A673 (cell line): ENCODE data around the gene CDKN2B-AS1. TPM values are rescaled to one million over a fixed set of nuclear protein-coding genes. Genes with fewer than 3 reads are reported as not detected.

ENCODE experiments used
- BruUV-seq: library from RNA; stranded (reverse); fragments of 400-500 nt; replicated peaks from 2 replicates; lab custom pipeline; 2021; lab: Mats Ljungman, UMichigan
- CTCF ChIA-PET: fragments of 300-600 bp; sonication (Branson Sonifier 250); formaldehyde crosslinking; loops from one replicate; lab custom pipeline; 2022; ENCODE audit warnings: antibody characterized with exemption; lab: Charles Lee
- POLR2A ChIA-PET: fragments of 300-600 bp; sonication (Branson Sonifier 250); formaldehyde crosslinking; loops from one replicate; lab custom pipeline; 2022; ENCODE audit warnings: antibody characterized with exemption; ENCODE audit not compliant: low non-redundant PET; lab: Charles Lee
- DNase-seq: peaks from one replicate; pipeline ENCODE4 v3.0.0-alpha.2; 2015; ENCODE audit warnings: low spot score
- H3K27ac ChIP-seq: fragments of 200-600 bp; sonication (generic); 2 replicates; pipeline ENCODE4 v1.5.1; 2016; ENCODE audit warnings: mixed run types, low read depth, mild to moderate bottlenecking, mixed read lengths, antibody characterized with exemption, low read length; ENCODE audit not compliant: poor library complexity, severe bottlenecking
- H3K27me3 ChIP-seq: fragments of 200-600 bp; sonication (generic); replicated peaks from 2 replicates; pipeline ENCODE4 v1.6.1; 2017; ENCODE audit warnings: mixed run types, low read depth, mild to moderate bottlenecking, mixed read lengths, antibody characterized with exemption, low read length; ENCODE audit not compliant: insufficient read depth, poor library complexity
- H3K36me3 ChIP-seq: fragments of 200-600 bp; sonication (generic); 2 replicates; pipeline ENCODE4 v1.6.1; 2016; ENCODE audit warnings: mixed run types, mild to moderate bottlenecking, mixed read lengths, antibody characterized with exemption, low read length; ENCODE audit not compliant: insufficient read depth, poor library complexity, severe bottlenecking
- H3K4me1 ChIP-seq: fragments of 200-600 bp; sonication (generic); 2 replicates; pipeline ENCODE4 v1.6.1; 2017; ENCODE audit warnings: mixed run types, mild to moderate bottlenecking, mixed read lengths, antibody characterized with exemption, low read length; ENCODE audit not compliant: insufficient read depth, poor library complexity, severe bottlenecking
- H3K4me3 ChIP-seq: fragments of 200-600 bp; sonication (generic); 2 replicates; pipeline ENCODE4 v1.5.1; 2016; ENCODE audit warnings: low read depth, mixed run types, mild to moderate bottlenecking, mixed read lengths, low read length; ENCODE audit not compliant: poor library complexity, severe bottlenecking
- H3K9me3 ChIP-seq: fragments of 200-600 bp; sonication (generic); 2 replicates; pipeline ENCODE4 v1.6.1; 2016; ENCODE audit warnings: mixed run types, low read depth, mild to moderate bottlenecking, mixed read lengths, antibody characterized with exemption, low read length; ENCODE audit not compliant: poor library complexity, severe bottlenecking
- EZH2 ChIP-seq: fragments of 200-600 bp; sonication (generic); IDR thresholded peaks from 2 replicates; pipeline ENCODE4 v1.6.1; 2017; ENCODE audit warnings: borderline replicate concordance, low read depth, mild to moderate bottlenecking, mixed read lengths, antibody characterized with exemption, low read length; ENCODE audit not compliant: poor library complexity, severe bottlenecking
- intact Hi-C: fragments of 100-400 bp; cut with micrococcal nuclease; formaldehyde crosslinking; loops from one replicate; pipeline ENCODE4 v1.10.0; 2022; ENCODE audit not compliant: unreplicated experiment
- total RNA-seq: library from RNA; stranded (reverse); gene quantifications from 2 replicates; pipeline ENCODE4 v1.2.3, GENCODE V29; 2021
- TF ChIP-seq, protein P1 (sequence below): fragments of 300-800, 200-600 bp; sonication (generic); conservative IDR thresholded peaks from 2 replicates; pipeline ENCODE4 v1.5.1; 2017; ENCODE audit warnings: low read depth, mild to moderate bottlenecking, antibody characterized with exemption, low read length, moderate library complexity, mixed read lengths

CDKN2B-AS1 gene
- total RNA-seq, 1 experiment from 2014 or later = not detected

DNA sequence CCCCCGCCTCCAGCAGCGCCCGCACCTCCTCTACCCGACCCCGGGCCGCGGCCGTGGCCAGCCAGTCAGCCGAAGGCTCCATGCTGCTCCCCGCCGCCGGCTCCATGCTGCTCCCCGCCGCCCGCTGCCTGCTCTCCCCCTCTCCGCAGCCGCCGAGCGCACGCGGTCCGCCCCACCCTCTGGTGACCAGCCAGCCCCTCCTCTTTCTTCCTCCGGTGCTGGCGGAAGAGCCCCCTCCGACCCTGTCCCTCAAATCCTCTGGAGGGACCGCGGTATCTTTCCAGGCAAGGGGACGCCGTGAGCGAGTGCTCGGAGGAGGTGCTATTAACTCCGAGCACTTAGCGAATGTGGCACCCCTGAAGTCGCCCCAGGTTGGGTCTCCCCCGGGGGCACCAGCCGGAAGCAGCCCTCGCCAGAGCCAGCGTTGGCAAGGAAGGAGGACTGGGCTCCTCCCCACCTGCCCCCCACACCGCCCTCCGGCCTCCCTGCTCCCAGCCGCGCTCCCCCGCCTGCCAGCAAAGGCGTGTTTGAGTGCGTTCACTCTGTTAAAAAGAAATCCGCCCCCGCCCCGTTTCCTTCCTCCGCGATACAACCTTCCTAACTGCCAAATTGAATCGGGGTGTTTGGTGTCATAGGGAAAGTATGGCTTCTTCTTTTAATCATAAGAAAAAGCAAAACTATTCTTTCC is 19.7 kb upstream of the CDKN2B-AS1 start:
- no peak for DNase-seq
- intact Hi-C loops = no loop called here
- Histone ChIP-seq H3K36me3 (no peaks in the 10 kb centered on the region), H3K4me1 (no peaks in the 10 kb centered on the region), H3K27ac (no peak overlapping the region), H3K9me3 (no peaks in the 10 kb centered on the region), H3K4me3 (no peak overlapping the region), H3K27me3 (no peaks in the 10 kb centered on the region)
- no peak for TF ChIP-seq EZH2
- TF ChIP-seq, protein P1, sequence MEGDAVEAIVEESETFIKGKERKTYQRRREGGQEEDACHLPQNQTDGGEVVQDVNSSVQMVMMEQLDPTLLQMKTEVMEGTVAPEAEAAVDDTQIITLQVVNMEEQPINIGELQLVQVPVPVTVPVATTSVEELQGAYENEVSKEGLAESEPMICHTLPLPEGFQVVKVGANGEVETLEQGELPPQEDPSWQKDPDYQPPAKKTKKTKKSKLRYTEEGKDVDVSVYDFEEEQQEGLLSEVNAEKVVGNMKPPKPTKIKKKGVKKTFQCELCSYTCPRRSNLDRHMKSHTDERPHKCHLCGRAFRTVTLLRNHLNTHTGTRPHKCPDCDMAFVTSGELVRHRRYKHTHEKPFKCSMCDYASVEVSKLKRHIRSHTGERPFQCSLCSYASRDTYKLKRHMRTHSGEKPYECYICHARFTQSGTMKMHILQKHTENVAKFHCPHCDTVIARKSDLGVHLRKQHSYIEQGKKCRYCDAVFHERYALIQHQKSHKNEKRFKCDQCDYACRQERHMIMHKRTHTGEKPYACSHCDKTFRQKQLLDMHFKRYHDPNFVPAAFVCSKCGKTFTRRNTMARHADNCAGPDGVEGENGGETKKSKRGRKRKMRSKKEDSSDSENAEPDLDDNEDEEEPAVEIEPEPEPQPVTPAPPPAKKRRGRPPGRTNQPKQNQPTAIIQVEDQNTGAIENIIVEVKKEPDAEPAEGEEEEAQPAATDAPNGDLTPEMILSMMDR = no peak
- POLR2A ChIA-PET = no interaction called here
- CTCF ChIA-PET = no interaction called here
- no TSS peak for BruUV-seq

DNA sequence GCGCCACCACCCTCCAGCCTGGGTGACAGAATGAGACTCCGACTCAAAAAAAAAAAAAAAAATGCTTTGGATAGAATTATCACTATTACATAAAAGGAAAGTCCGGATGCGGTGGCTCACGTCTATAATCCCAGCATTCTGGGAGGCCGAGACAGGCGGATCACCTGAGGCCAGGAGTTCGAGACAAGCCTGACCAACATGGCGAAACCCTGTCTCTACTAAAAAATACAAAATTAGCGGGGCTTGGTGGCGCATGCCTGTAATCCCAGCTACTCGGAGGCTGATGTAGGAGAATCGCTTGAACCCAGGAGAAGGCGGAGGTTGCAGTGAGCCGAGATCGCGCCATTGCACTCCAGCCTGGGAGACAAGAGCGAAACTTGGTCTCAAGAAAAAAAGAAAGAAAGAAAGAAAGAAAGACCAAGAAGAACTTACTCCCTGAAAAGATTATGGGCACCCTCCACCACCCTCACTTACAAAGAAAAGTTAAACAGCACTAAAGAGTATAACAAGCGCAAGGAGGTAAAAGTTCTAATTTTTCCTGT is 18.2 kb upstream of the CDKN2B-AS1 start:
- Histone ChIP-seq H3K4me3 (no peak overlapping the region), H3K4me1 (no peaks in the 10 kb centered on the region), H3K27me3 (no peaks in the 10 kb centered on the region), H3K27ac (no peak overlapping the region), H3K36me3 (no peaks in the 10 kb centered on the region), H3K9me3 (no peaks in the 10 kb centered on the region)
- ChIA-PET POLR2A (no interaction called here), CTCF (no interaction called here)
- intact Hi-C loops = no loop called here
- DNase-seq = no peak
- TF ChIP-seq, protein P1 = no peak
- no peak for TF ChIP-seq EZH2
- no TSS peak for BruUV-seq

DNA sequence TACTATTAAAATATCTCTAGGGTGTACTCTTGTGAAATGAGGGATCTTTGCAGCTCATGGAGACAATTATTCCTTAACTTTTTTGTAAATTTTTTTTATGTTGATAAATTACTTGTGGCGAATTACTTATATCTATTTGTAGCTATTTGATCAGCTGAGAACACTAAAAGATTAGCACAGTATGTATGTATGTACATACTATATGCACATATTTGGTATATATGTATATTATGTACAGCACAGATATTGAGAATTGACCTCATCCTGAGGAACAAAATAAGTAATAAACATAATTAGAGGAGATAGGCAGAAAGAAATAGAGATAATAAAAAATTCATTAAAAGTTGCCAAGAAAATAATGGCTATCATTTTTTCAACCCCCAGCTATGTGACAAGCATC is 12.2 kb upstream of the CDKN2B-AS1 start:
- Histone ChIP-seq H3K36me3 (no peaks in the 10 kb centered on the region), H3K27ac (no peak overlapping the region), H3K4me1 (no peaks in the 10 kb centered on the region), H3K4me3 (no peak overlapping the region), H3K27me3 (no peaks in the 10 kb centered on the region), H3K9me3 (no peaks in the 10 kb centered on the region)
- ChIA-PET POLR2A (no interaction called here), CTCF (no interaction called here)
- TF ChIP-seq, protein P1 = no peak
- no peak for TF ChIP-seq EZH2
- no TSS peak for BruUV-seq
- no peak for DNase-seq
- intact Hi-C loops = no loop called here
